Parathyroid adenoma (tissue), 2 donors: ENCODE results near the gene CCR5AS.

Experiments
- H2AFZ ChIP-seq: fragments of 300-600 bp; sonication (generic); one replicate; pipeline ENCODE4 v1.7.0; 2017; ENCODE audit warnings: antibody characterized with exemption, mild to moderate bottlenecking
- H3K27ac ChIP-seq: fragments of 300-600 bp; sonication (generic); one replicate; pipeline ENCODE4 v1.7.0; 2017
- H3K27me3 ChIP-seq: fragments of 300-600 bp; sonication (generic); one replicate; pipeline ENCODE4 v1.7.0; 2017; ENCODE audit warnings: low read length; ENCODE audit not compliant: control insufficient read depth, insufficient read depth
- H3K36me3 ChIP-seq: fragments of 300-600 bp; sonication (generic); one replicate; pipeline ENCODE4 v1.7.0; 2017; ENCODE audit warnings: low read length; ENCODE audit not compliant: control insufficient read depth, insufficient read depth
- H3K4me1 ChIP-seq: fragments of 300-600 bp; sonication (generic); one replicate; pipeline ENCODE4 v1.7.0; 2017; ENCODE audit warnings: control low read depth
- H3K4me2 ChIP-seq: fragments of 300-600 bp; sonication (generic); one replicate; pipeline ENCODE4 v1.7.0; 2017; ENCODE audit warnings: low read length
- H3K4me3 ChIP-seq: fragments of 300-600 bp; sonication (generic); one replicate; pipeline ENCODE4 v1.7.0; 2017; ENCODE audit warnings: low read depth, low read length
- H3K79me2 ChIP-seq: fragments of 300-600 bp; sonication (generic); one replicate; pipeline ENCODE4 v1.7.0; 2017; ENCODE audit warnings: control low read depth
- H3K9ac ChIP-seq: fragments of 300-600 bp; sonication (generic); one replicate; pipeline ENCODE4 v1.7.0; 2017; ENCODE audit warnings: mild to moderate bottlenecking
- H3K9me3 ChIP-seq: fragments of 300-600 bp; sonication (generic); one replicate; pipeline ENCODE4 v1.7.0; 2017; ENCODE audit warnings: low read length; ENCODE audit not compliant: control insufficient read depth
- TF ChIP-seq, protein P1 (sequence below): fragments of 300-600 bp; sonication (generic); IDR thresholded peaks from one replicate; pipeline ENCODE4 v1.7.0; 2017; ENCODE audit warnings: antibody characterized with exemption, mild to moderate bottlenecking
- donor health status: primary hyperparathyroidism.

The CCR5AS gene

DNA sequence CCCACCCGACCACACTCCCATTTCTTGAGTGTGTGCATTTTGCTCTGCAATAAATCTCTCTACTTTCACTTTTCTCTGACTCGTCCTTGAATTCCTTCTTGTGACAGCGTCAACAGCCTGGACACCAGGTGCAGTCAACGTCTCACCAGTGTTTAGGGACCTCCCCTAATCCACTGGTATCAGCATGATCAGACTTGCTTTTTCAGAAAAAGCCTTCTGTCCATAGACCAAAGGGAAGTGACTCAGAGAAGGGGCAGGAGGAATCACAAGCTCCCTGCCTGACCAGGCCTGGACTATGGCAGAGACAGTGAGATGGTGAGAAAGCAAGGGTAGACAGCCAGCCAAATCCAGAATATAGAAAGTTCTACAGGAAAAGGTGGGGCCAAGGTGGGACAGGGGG, 20.7 kb downstream of the CCR5AS start:
- no peak overlapping the region for H3K4me2 ChIP-seq
- no peak overlapping the region for H2AFZ ChIP-seq
- no peaks in the 10 kb centered on the region for H3K9me3 ChIP-seq
- H3K36me3 ChIP-seq = no peaks in the 10 kb centered on the region
- H3K4me1 ChIP-seq = no peaks in the 10 kb centered on the region
- H3K4me3 ChIP-seq = no peak overlapping the region
- no peak overlapping the region for H3K9ac ChIP-seq
- H3K27me3 ChIP-seq = no peaks in the 10 kb centered on the region
- H3K79me2 ChIP-seq = no peaks in the 10 kb centered on the region
- TF ChIP-seq, protein P1, sequence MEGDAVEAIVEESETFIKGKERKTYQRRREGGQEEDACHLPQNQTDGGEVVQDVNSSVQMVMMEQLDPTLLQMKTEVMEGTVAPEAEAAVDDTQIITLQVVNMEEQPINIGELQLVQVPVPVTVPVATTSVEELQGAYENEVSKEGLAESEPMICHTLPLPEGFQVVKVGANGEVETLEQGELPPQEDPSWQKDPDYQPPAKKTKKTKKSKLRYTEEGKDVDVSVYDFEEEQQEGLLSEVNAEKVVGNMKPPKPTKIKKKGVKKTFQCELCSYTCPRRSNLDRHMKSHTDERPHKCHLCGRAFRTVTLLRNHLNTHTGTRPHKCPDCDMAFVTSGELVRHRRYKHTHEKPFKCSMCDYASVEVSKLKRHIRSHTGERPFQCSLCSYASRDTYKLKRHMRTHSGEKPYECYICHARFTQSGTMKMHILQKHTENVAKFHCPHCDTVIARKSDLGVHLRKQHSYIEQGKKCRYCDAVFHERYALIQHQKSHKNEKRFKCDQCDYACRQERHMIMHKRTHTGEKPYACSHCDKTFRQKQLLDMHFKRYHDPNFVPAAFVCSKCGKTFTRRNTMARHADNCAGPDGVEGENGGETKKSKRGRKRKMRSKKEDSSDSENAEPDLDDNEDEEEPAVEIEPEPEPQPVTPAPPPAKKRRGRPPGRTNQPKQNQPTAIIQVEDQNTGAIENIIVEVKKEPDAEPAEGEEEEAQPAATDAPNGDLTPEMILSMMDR = no peak
- no peak overlapping the region for H3K27ac ChIP-seq

DNA sequence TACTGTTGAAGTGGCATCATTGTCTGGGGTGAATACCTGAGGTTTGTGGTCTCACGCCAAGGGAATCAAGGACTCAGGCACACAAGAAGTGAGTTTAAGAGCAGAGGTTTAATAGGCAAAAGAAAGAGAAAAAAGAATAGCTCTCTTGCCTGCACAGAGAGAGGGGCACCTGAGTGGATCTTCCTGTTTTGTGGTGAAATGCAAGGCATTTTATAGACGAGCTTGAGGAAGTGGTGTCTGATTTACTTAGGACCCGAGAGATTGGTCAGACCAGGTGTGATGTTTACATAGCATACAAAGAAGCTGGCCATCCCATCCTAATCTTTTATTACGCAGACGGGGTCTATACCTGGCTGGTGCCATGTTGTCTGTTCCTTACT, 22.9 kb downstream of the CCR5AS start:
- Histone ChIP-seq H3K79me2 (no peaks in the 10 kb centered on the region), H3K4me1 (no peaks in the 10 kb centered on the region), H2AFZ (no peak overlapping the region), H3K4me2 (no peak overlapping the region), H3K36me3 (no peaks in the 10 kb centered on the region), H3K9ac (no peak overlapping the region), H3K27ac (no peak overlapping the region), H3K4me3 (no peak overlapping the region), H3K27me3 (no peaks in the 10 kb centered on the region), H3K9me3 (no peaks in the 10 kb centered on the region)
- TF ChIP-seq, protein P1 = no peak

DNA sequence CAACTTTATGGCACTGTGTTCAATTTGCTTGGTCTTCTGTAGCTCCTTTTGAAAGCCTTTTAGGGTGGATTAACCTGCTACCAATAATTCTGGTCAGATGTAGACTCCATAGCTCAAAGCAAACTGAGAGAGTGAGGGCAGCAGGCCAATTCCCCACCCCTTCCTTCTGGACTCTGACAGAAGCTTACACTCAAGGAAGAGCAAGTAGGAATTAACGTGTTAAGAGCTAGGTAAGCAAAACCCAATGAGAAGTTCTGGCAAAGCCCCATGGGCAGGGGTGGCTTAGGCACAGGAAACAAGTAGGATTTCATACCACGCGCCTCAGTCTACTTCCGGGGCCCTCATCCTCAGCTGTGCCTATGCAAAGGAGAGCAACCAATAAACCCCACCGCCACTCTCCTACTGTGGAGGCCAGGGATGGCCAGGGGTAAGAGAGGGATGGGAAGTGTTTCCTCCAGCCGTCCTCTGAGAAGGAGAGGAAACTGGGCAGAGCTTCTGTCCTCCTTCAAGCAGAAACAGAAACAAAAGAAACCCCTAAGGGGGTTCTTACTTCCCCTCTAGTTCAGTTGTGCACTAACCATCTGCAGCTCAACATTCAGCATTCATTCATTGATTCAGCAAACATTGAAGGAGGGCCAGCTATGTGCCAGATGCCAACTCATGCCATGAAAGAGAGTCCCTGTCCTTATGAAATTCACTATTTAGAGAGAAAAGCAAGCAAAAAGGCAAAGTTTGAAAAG, 23.5 kb downstream of the CCR5AS start:
- Histone ChIP-seq H3K36me3 (no peaks in the 10 kb centered on the region), H3K27ac (no peak overlapping the region), H3K9me3 (no peaks in the 10 kb centered on the region), H3K4me1 (no peaks in the 10 kb centered on the region), H2AFZ (no peak overlapping the region), H3K27me3 (no peaks in the 10 kb centered on the region), H3K79me2 (no peaks in the 10 kb centered on the region), H3K4me3 (no peak overlapping the region), H3K4me2 (no peak overlapping the region), H3K9ac (no peak overlapping the region)
- TF ChIP-seq, protein P1 = no peak

- Histone ChIP-seq H3K36me3 (no peaks in the 10 kb centered on the region), H3K9me3 (no peaks in the 10 kb centered on the region), H3K9ac (no peak overlapping the region), H3K27me3 (no peaks in the 10 kb centered on the region), H3K4me3 (no peak overlapping the region), H2AFZ (no peak overlapping the region), H3K4me1 (no peaks in the 10 kb centered on the region), H3K4me2 (no peak overlapping the region), H3K79me2 (no peaks in the 10 kb centered on the region), H3K27ac (no peak overlapping the region)
- TF ChIP-seq, protein P1 = no peak
These were observed 25.2 kb downstream of the CCR5AS start for GRCh38 chr3:46381625-46382024.
